Thyroid gland (tissue), 4 donors: Measurements from ENCODE around the gene CA6. TPM values are rescaled to one million over a fixed set of nuclear protein-coding genes. Genes with fewer than 3 reads are reported as not detected.

Experiments used
- DNase-seq, 2 donors: peaks; one replicate each; pipeline ENCODE4 v3.0.0-alpha.2; 2019
- H3K27ac ChIP-seq, 3 donors: fragments of 200-600 bp; sonication (generic); 1 replicate in 2 of 3; 2 replicates in 1 of 3; pipeline ENCODE4 v1.5.1; 2016 to 2019; ENCODE audit warnings: mild to moderate bottlenecking in 1 of 3, moderate library complexity in 1 of 3
- H3K27me3 ChIP-seq: fragments of 200-600 bp; sonication (generic); one replicate; pipeline ENCODE4 v1.5.1; 2019
- H3K36me3 ChIP-seq, 2 donors: fragments of 200-600 bp; sonication (generic); one replicate each; pipeline ENCODE4 v1.5.1; 2016 to 2019
- H3K4me1 ChIP-seq, 2 donors: fragments of 200-600 bp; sonication (generic); one replicate each; pipeline ENCODE4 v1.5.1; 2017 to 2019
- H3K4me3 ChIP-seq, 3 donors: fragments of 200-600 bp; sonication (generic); replicated peaks in 1 of 3; 1 replicate in 2 of 3; 2 replicates in 1 of 3; pipeline ENCODE4 v1.5.1; 2016; ENCODE audit warnings: mild to moderate bottlenecking in 1 of 3
- H3K9me3 ChIP-seq: fragments of 200-600 bp; sonication (generic); one replicate; pipeline ENCODE4 v1.5.1; 2017
- CTCF ChIP-seq, 6 experiments: fragments of 200-600 bp in 3 of 6; fragments of 450-650 bp in 3 of 6; sonication (generic) in 3 of 6; IDR thresholded peaks; one replicate each; pipeline ENCODE4 v1.5.1; 2016 to 2019; ENCODE audit warnings: antibody characterized with exemption in 6 of 6, mild to moderate bottlenecking in 2 of 6, inconsistent platforms in 1 of 6, moderate library complexity in 1 of 6
- POLR2A ChIP-seq, 2 donors: fragments of 450-650 bp; IDR thresholded peaks; one replicate each; pipeline ENCODE4 v1.6.1; 2017; ENCODE audit warnings: antibody characterized with exemption in 2 of 2, mild to moderate bottlenecking in 2 of 2, moderate library complexity in 1 of 2
- WGBS, 2 donors: methylation state at CpG; one replicate each; pipeline ENCODE4 v1.1.5; 2017; 5-methylcytosine and 5-hydroxymethylcytosine counted together
- intact Hi-C: fragments of 100-400 bp; cut with DNase I; formaldehyde crosslinking; loops from one replicate; pipeline ENCODE4 v1.15.1; 2023
- total RNA-seq, 4 donors: library from RNA; depleted of rRNA; stranded (reverse); fragments of >200 nt; gene quantifications; one replicate each; pipeline ENCODE4 v1.2.3, GENCODE V29; 2016

CA6 gene
- total RNA-seq, 4 donors from 2014 or later: not detected

GRCh38 chr1:8970870-8971337 lies 25.2 kb downstream of the CA6 start:
- WGBS, 2 donors: 79% methylated on average over 9 of the region's 9 CpGs
- intact Hi-C loops: no loop called here
- no peak for TF ChIP-seq POLR2A (IDR thresholded peaks at IDR 0.05)
- TF ChIP-seq CTCF (IDR thresholded peaks at IDR 0.05): no peak

DNA sequence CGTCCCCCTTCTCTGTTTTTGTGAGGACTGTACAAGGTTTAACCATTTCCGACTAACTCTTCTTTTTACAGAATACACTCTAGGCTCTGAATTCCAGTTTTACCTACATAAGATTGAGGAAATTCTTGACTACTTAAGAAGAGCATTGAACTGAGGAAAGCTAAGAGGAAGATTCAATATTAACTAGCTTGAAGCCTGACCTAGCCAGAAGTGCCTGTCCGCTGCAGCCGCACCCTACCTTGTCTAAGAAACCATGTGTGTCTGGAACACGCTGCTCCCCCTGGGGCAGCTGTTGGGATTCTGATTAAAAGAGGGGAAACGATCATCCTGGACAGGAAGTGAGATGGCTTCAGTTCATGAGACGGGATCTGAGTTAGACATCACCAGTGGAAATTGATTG lies 28.9 kb downstream of the CA6 start:
- no peaks in the 10 kb centered on the region for H3K9me3 ChIP-seq
- no peaks in the 10 kb centered on the region for H3K4me1 ChIP-seq
- intact Hi-C loops: no loop called here
- H3K36me3 ChIP-seq: no peaks in the 10 kb centered on the region
- H3K27ac ChIP-seq: no peak overlapping the region
- DNase-seq: no peak
- 76 to 87% methylated on average over 7 of the region's 7 CpGs for WGBS, 2 donors
- H3K27me3 ChIP-seq: no peaks in the 10 kb centered on the region
- no peak overlapping the region for H3K4me3 ChIP-seq
- TF ChIP-seq POLR2A (IDR thresholded peaks at IDR 0.05): no peak
- no peak for TF ChIP-seq CTCF (IDR thresholded peaks at IDR 0.05)

More at GRCh38 chr1:8970870-8971337, 25.2 kb downstream of the CA6 start:
- no peaks in the 10 kb centered on the region for H3K27me3 ChIP-seq
- H3K4me1 ChIP-seq: no peaks in the 10 kb centered on the region
- no peak for DNase-seq
- no peaks in the 10 kb centered on the region for H3K36me3 ChIP-seq
- H3K4me3 ChIP-seq: no peak overlapping the region
- no peak overlapping the region for H3K27ac ChIP-seq
- H3K9me3 ChIP-seq: no peaks in the 10 kb centered on the region

- no peaks in the 10 kb centered on the region for H3K36me3 ChIP-seq
- no peaks in the 10 kb centered on the region for H3K4me1 ChIP-seq
- H3K27ac ChIP-seq: no peak overlapping the region
- H3K4me3 ChIP-seq: no peak overlapping the region
- H3K9me3 ChIP-seq: no peaks in the 10 kb centered on the region
- WGBS, 2 donors: 57 to 65% methylated on average over 5 of the region's 5 CpGs
- H3K27me3 ChIP-seq: no peaks in the 10 kb centered on the region
- intact Hi-C loops: no loop called here
- TF ChIP-seq CTCF (IDR thresholded peaks at IDR 0.05) (no peak), POLR2A (IDR thresholded peaks at IDR 0.05) (no peak)
- no peak for DNase-seq
Observed at GRCh38 chr1:8976338-8976737, 30.7 kb downstream of the CA6 start.

GRCh38 chr1:8976896-8977450 lies 31.3 kb downstream of the CA6 start:
- Histone ChIP-seq H3K27me3 (no peaks in the 10 kb centered on the region), H3K9me3 (no peaks in the 10 kb centered on the region), H3K4me3 (no peak overlapping the region), H3K4me1 (no peaks in the 10 kb centered on the region), H3K36me3 (no peaks in the 10 kb centered on the region), H3K27ac (no peak overlapping the region)
- 90 to 91% methylated on average over 20 of the region's 20 CpGs for WGBS, 2 donors
- intact Hi-C loops: no loop called here
- DNase-seq: no peak
- TF ChIP-seq CTCF (IDR thresholded peaks at IDR 0.05) (no peak), POLR2A (IDR thresholded peaks at IDR 0.05) (no peak)

- Histone ChIP-seq H3K4me3 (no peak overlapping the region), H3K9me3 (no peaks in the 10 kb centered on the region), H3K27me3 (no peaks in the 10 kb centered on the region), H3K36me3 (no peaks in the 10 kb centered on the region), H3K4me1 (peaks cover 0 to 2% of the 10 kb centered on the region in 2 donors), H3K27ac (no peak overlapping the region)
- TF ChIP-seq POLR2A (IDR thresholded peaks at IDR 0.05) (no peak), CTCF (IDR thresholded peaks at IDR 0.05) (no peak)
- DNase-seq: no peak
- 91 to 93% methylated on average over 3 of the region's 3 CpGs for WGBS, 2 donors
- intact Hi-C loops: no loop called here
Observed at GRCh38 chr1:8980656-8981055, 35.0 kb downstream of the CA6 start.
